ENCODE data around the gene FBXL17. TPM values are rescaled to one million over a fixed set of nuclear protein-coding genes. Genes with fewer than 3 reads are reported as not detected.

The FBXL17 gene
- total and polyA plus RNA-seq, 5 donors from 2014 or later: 3.8 to 27.7 (median 6.4) TPM

GRCh38 chr5:107853696-107854095 lies 528.2 kb downstream of the FBXL17 start:
- no peaks in the 10 kb centered on the region for H3K4me1 ChIP-seq (ENCODE audit: control insufficient read depth, insufficient read depth, low read length, poor library complexity, severe bottlenecking)
- H3K9me3 ChIP-seq (ENCODE audit: control insufficient read depth in 2 of 2, low read length in 2 of 2): no peaks in the 10 kb centered on the region
- Mint-ChIP-seq H3K36me3 (no peaks in the 10 kb centered on the region), H3K4me1 (no peaks in the 10 kb centered on the region), H3K4me3 (no peak overlapping the region), H3K9me3 (no peaks in the 10 kb centered on the region), H3K27me3 (peaks cover 7% of the 10 kb centered on the region), H3K27ac (no peak overlapping the region)
- ATAC-seq (ENCODE audit: low read depth in 2 of 2): no peak
- no peak overlapping the region for H3K4me3 ChIP-seq (ENCODE audit: low read depth, low read length)
- no peak overlapping the region for H3K27ac ChIP-seq (ENCODE audit: insufficient read depth, low read length, poor library complexity, severe bottlenecking)
- H3K27me3 ChIP-seq (ENCODE audit: control insufficient read depth, insufficient read depth, low read length): peaks cover 1% of the 10 kb centered on the region
- H3K36me3 ChIP-seq (ENCODE audit: control insufficient read depth, insufficient read depth, low read length): no peaks in the 10 kb centered on the region
- no peak for DNase-seq

GRCh38 chr5:107853031-107853430 lies 528.9 kb downstream of the FBXL17 start:
- Histone ChIP-seq H3K27ac (ENCODE audit: insufficient read depth, low read length, poor library complexity, severe bottlenecking) (no peak overlapping the region), H3K27me3 (ENCODE audit: control insufficient read depth, insufficient read depth, low read length) (peaks cover 1% of the 10 kb centered on the region), H3K9me3 (ENCODE audit: control insufficient read depth in 2 of 2, low read length in 2 of 2) (no peaks in the 10 kb centered on the region), H3K4me1 (ENCODE audit: control insufficient read depth, insufficient read depth, low read length, poor library complexity, severe bottlenecking) (no peaks in the 10 kb centered on the region), H3K4me3 (ENCODE audit: low read depth, low read length) (no peak overlapping the region), H3K36me3 (ENCODE audit: control insufficient read depth, insufficient read depth, low read length) (no peaks in the 10 kb centered on the region)
- ATAC-seq (ENCODE audit: low read depth in 2 of 2) (no peak), DNase-seq (no peak)
- no peaks in the 10 kb centered on the region for H3K4me1 Mint-ChIP-seq
- no peaks in the 10 kb centered on the region for H3K9me3 Mint-ChIP-seq
- H3K27me3 Mint-ChIP-seq: peaks cover 7% of the 10 kb centered on the region
- H3K4me3 Mint-ChIP-seq: no peak overlapping the region
- H3K36me3 Mint-ChIP-seq: no peaks in the 10 kb centered on the region
- no peak overlapping the region for H3K27ac Mint-ChIP-seq

GRCh38 chr5:107849118-107849517 lies 532.8 kb downstream of the FBXL17 start:
- Mint-ChIP-seq H3K27me3 (peaks cover 10% of the 10 kb centered on the region), H3K36me3 (no peaks in the 10 kb centered on the region), H3K27ac (no peak overlapping the region), H3K4me1 (no peaks in the 10 kb centered on the region), H3K4me3 (no peak overlapping the region), H3K9me3 (peaks cover 0 to 4% (median 1%) of the 10 kb centered on the region in 7 donors)
- no peaks in the 10 kb centered on the region for H3K4me1 ChIP-seq (ENCODE audit: control insufficient read depth, insufficient read depth, low read length, poor library complexity, severe bottlenecking)
- H3K4me3 ChIP-seq (ENCODE audit: low read depth, low read length): no peak overlapping the region
- H3K9me3 ChIP-seq (ENCODE audit: control insufficient read depth in 2 of 2, low read length in 2 of 2): no peaks in the 10 kb centered on the region
- DNase-seq: no peak
- peaks cover 1% of the 10 kb centered on the region for H3K27me3 ChIP-seq (ENCODE audit: control insufficient read depth, insufficient read depth, low read length)
- no peak for ATAC-seq (ENCODE audit: low read depth in 2 of 2)
- H3K27ac ChIP-seq (ENCODE audit: insufficient read depth, low read length, poor library complexity, severe bottlenecking): no peak overlapping the region
- no peaks in the 10 kb centered on the region for H3K36me3 ChIP-seq (ENCODE audit: control insufficient read depth, insufficient read depth, low read length)

- Histone ChIP-seq H3K4me3 (ENCODE audit: low read depth, low read length) (no peak overlapping the region), H3K9me3 (ENCODE audit: control insufficient read depth in 2 of 2, low read length in 2 of 2) (no peaks in the 10 kb centered on the region), H3K36me3 (ENCODE audit: control insufficient read depth, insufficient read depth, low read length) (no peaks in the 10 kb centered on the region), H3K27me3 (ENCODE audit: control insufficient read depth, insufficient read depth, low read length) (no peaks in the 10 kb centered on the region), H3K4me1 (ENCODE audit: control insufficient read depth, insufficient read depth, low read length, poor library complexity, severe bottlenecking) (no peaks in the 10 kb centered on the region), H3K27ac (ENCODE audit: insufficient read depth, low read length, poor library complexity, severe bottlenecking) (no peak overlapping the region)
- H3K36me3 Mint-ChIP-seq: no peaks in the 10 kb centered on the region
- H3K4me1 Mint-ChIP-seq: no peaks in the 10 kb centered on the region
- DNase-seq (no peak), ATAC-seq (ENCODE audit: low read depth in 2 of 2) (no peak)
- peaks cover 4% of the 10 kb centered on the region for H3K27me3 Mint-ChIP-seq
- peaks cover 0 to 7% (median 0%) of the 10 kb centered on the region in 7 donors for H3K9me3 Mint-ChIP-seq
- H3K27ac Mint-ChIP-seq: peak overlapping the region in 1 of 3 donors; percentile 67
- no peak overlapping the region for H3K4me3 Mint-ChIP-seq
Measured at GRCh38 chr5:107840592-107840991, 541.3 kb downstream of the FBXL17 start.

DNA sequence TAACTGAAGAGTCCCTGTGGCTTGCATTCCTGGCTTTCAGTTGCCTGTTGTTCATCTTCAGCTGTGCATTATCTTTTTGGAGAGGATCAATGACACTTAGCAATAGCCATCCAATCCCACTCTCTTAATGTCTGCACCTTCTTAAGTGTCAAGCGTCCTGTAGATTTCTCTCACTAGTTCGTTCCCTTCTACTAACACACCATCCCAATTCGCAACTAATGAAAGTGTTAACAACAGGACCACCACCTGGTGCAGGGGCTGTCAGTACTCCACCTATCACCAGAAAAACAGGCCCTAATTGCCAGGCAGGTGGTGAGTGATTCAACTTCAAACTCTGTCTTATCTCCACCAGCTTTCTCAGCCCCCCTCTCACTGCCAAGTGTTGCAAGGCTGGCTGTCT lies 541.7 kb downstream of the FBXL17 start:
- Histone ChIP-seq H3K36me3 (ENCODE audit: control insufficient read depth, insufficient read depth, low read length) (no peaks in the 10 kb centered on the region), H3K4me3 (ENCODE audit: low read depth, low read length) (no peak overlapping the region), H3K9me3 (ENCODE audit: control insufficient read depth in 2 of 2, low read length in 2 of 2) (no peaks in the 10 kb centered on the region), H3K4me1 (ENCODE audit: control insufficient read depth, insufficient read depth, low read length, poor library complexity, severe bottlenecking) (no peaks in the 10 kb centered on the region), H3K27me3 (ENCODE audit: control insufficient read depth, insufficient read depth, low read length) (no peaks in the 10 kb centered on the region), H3K27ac (ENCODE audit: insufficient read depth, low read length, poor library complexity, severe bottlenecking) (no peak overlapping the region)
- H3K27ac Mint-ChIP-seq: peak overlapping the region in 1 of 3 donors; percentile 67
- DNase-seq (no peak), ATAC-seq (ENCODE audit: low read depth in 2 of 2) (no peak)
- H3K9me3 Mint-ChIP-seq: peaks cover 0 to 7% (median 0%) of the 10 kb centered on the region in 7 donors
- H3K4me1 Mint-ChIP-seq: no peaks in the 10 kb centered on the region
- no peak overlapping the region for H3K4me3 Mint-ChIP-seq
- peaks cover 4% of the 10 kb centered on the region for H3K27me3 Mint-ChIP-seq
- no peaks in the 10 kb centered on the region for H3K36me3 Mint-ChIP-seq

DNA sequence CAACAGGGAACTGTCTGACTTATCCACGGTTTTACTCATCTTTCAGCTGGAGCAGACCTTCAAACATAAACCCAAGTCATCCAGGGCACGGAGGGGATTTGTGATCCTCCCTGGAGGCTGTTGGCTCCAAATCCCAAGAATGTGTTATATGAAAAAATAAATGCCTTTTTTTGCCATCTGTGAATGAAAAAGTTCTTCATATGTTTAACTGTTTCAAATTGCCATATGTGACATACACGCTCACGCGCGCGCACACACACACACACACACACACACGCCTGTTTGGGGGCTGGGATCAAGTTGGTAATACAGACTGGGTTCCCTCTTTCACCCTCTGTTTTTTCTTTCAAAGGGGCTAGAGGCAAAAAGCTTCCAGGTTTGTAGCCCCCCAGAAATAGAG lies 546.8 kb downstream of the FBXL17 start:
- H3K27me3 Mint-ChIP-seq: peaks cover 8% of the 10 kb centered on the region
- Histone ChIP-seq H3K27ac (ENCODE audit: insufficient read depth, low read length, poor library complexity, severe bottlenecking) (no peak overlapping the region), H3K36me3 (ENCODE audit: control insufficient read depth, insufficient read depth, low read length) (no peaks in the 10 kb centered on the region), H3K9me3 (ENCODE audit: control insufficient read depth in 2 of 2, low read length in 2 of 2) (no peaks in the 10 kb centered on the region), H3K4me1 (ENCODE audit: control insufficient read depth, insufficient read depth, low read length, poor library complexity, severe bottlenecking) (no peaks in the 10 kb centered on the region), H3K4me3 (ENCODE audit: low read depth, low read length) (no peak overlapping the region), H3K27me3 (ENCODE audit: control insufficient read depth, insufficient read depth, low read length) (no peaks in the 10 kb centered on the region)
- no peaks in the 10 kb centered on the region for H3K36me3 Mint-ChIP-seq
- no peaks in the 10 kb centered on the region for H3K4me1 Mint-ChIP-seq
- DNase-seq (no peak), ATAC-seq (ENCODE audit: low read depth in 2 of 2) (no peak)
- H3K4me3 Mint-ChIP-seq: no peak overlapping the region
- H3K9me3 Mint-ChIP-seq: peaks cover 0 to 2% (median 0%) of the 10 kb centered on the region in 7 donors
- H3K27ac Mint-ChIP-seq: no peak overlapping the region

- H3K36me3 ChIP-seq (ENCODE audit: control insufficient read depth, insufficient read depth, low read length): no peaks in the 10 kb centered on the region
- H3K27me3 ChIP-seq (ENCODE audit: control insufficient read depth, insufficient read depth, low read length): no peaks in the 10 kb centered on the region
- no peak overlapping the region for H3K27ac ChIP-seq (ENCODE audit: insufficient read depth, low read length, poor library complexity, severe bottlenecking)
- Mint-ChIP-seq H3K4me3 (no peak overlapping the region), H3K27me3 (peaks cover 8% of the 10 kb centered on the region), H3K9me3 (peaks cover 0 to 2% (median 0%) of the 10 kb centered on the region in 7 donors), H3K36me3 (no peaks in the 10 kb centered on the region), H3K4me1 (no peaks in the 10 kb centered on the region), H3K27ac (no peak overlapping the region)
- ATAC-seq (ENCODE audit: low read depth in 2 of 2): no peak
- no peak for DNase-seq
- no peaks in the 10 kb centered on the region for H3K9me3 ChIP-seq (ENCODE audit: control insufficient read depth in 2 of 2, low read length in 2 of 2)
- no peak overlapping the region for H3K4me3 ChIP-seq (ENCODE audit: low read depth, low read length)
- H3K4me1 ChIP-seq (ENCODE audit: control insufficient read depth, insufficient read depth, low read length, poor library complexity, severe bottlenecking): no peaks in the 10 kb centered on the region
Measured at GRCh38 chr5:107832746-107833145, 549.2 kb downstream of the FBXL17 start.

DNA sequence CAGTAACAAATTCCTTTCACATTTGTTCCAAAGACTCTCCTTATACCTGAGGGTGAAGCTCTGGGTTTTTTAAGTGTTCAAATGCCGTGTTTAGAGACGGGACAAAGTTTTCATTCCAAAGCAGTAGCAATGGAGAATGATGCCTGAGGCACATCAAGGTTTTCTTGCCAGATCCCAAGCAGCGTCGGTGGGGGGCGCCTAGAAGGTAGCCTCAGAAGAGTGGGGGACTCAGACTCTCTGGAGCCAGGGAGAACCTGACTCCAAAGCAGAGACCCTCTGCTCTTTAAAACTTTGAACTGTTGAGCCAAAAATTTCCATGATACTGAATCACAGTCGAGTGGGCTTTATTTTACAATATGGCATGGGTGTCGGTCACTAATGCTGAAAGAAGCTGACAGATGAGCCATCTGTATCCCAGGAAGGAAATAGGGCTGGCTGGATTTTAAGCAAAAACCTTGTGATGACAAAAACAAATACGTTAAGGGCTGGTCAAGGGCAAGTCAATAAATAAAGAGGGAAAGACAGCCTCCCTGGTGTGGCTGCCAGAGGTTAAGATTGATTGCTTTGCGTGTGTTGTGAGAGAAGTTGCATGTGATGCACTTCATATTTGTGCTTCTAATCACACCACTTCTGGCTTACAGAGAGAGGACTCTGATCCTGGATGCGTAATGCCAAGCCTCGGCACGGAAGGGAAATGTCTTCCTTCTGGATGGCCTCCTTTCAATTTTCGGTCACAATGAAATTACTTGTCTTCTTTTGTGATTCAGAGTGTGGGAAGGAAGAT lies 550.1 kb downstream of the FBXL17 start:
- H3K9me3 Mint-ChIP-seq: peaks cover 0 to 2% (median 0%) of the 10 kb centered on the region in 7 donors
- no peak for ATAC-seq (ENCODE audit: low read depth in 2 of 2)
- Histone ChIP-seq H3K27me3 (ENCODE audit: control insufficient read depth, insufficient read depth, low read length) (no peaks in the 10 kb centered on the region), H3K4me3 (ENCODE audit: low read depth, low read length) (no peak overlapping the region), H3K36me3 (ENCODE audit: control insufficient read depth, insufficient read depth, low read length) (no peaks in the 10 kb centered on the region), H3K27ac (ENCODE audit: insufficient read depth, low read length, poor library complexity, severe bottlenecking) (no peak overlapping the region), H3K9me3 (ENCODE audit: control insufficient read depth in 2 of 2, low read length in 2 of 2) (no peaks in the 10 kb centered on the region), H3K4me1 (ENCODE audit: control insufficient read depth, insufficient read depth, low read length, poor library complexity, severe bottlenecking) (no peaks in the 10 kb centered on the region)
- H3K4me1 Mint-ChIP-seq: no peaks in the 10 kb centered on the region
- H3K4me3 Mint-ChIP-seq: no peak overlapping the region
- no peaks in the 10 kb centered on the region for H3K36me3 Mint-ChIP-seq
- H3K27ac Mint-ChIP-seq: no peak overlapping the region
- no peak for DNase-seq
- H3K27me3 Mint-ChIP-seq: peaks cover 8% of the 10 kb centered on the region

Measured in CD4-positive, CD25-positive, alpha-beta regulatory T cell (primary cell).